ENCODE data around the gene TSEN15.

Gene TSEN15

DNA sequence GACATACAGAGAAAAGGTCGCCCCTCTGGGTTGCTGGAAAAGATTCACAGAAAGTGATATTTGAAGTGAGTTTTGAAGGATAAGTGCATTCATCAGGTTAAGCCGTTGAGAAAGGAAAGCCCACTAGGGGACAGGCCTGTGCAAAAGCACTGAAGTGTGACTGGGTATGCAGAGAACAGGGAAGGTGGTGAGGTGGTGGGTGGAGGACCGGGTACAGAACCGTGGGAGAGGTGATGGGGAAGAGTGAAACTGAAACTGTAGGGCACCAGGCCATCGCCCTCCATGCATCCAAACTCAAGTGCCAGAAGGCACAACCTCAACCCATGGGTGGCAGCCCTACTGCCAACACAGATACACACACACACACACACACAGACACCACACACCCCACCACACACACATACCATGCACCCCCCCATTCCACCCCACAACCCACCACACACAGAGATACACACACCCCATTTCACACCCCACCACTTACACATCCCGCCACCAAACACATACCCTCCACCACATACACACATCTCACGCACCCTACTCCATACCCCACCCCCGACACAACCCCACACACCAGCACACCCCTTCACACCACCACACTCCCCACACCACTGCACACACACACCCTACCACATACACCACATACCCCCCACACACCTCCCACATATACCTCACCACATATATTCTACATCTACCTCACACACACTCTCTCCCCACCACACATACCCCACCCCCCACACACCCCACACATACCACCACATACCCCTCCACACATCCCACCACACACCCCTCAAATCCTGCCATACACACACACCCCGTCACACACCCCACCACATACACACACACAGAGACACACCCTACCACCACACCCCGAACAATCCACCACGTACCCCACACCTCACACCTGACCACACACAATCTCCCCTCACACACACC is 59.0 kb downstream of the TSEN15 start:
- DNase-seq = no peak

DNA sequence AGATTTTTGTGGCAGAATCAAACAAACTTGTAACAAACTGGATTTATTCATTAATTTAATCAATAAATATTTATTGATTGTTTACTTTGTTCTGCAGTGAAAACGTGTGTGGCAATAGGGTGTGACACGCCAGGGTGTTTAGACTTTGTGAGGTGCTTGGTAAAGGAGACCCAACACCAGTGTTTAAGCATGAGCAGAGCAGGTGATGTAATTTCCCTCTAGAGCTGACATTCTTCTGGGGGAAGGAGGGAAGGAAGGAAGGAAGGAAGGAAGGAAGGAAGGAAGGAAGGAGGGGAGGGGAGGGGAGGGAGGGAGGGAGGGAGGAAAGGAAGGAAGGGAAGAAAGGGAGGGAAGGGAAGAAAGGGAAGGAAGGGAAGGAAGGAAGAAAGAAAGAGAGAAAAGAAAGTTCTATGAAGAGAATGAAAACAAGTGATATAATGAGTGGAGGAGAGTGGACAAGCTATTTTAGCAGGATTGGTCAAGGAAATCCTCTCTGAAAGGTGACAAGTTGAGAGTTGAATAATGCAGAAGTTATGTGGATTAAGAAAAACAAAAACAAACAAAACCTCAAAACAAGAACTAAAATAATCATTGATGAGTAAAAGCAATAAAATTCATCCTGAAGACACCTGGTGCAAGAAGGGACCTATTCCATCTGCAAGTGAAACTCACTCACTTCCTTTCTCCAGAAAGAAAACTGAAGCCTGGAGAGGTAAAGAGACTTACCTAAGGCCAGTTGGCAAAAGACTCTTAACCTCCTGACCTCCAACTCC is 60.8 kb downstream of the TSEN15 start:
- no peak for DNase-seq

DNA sequence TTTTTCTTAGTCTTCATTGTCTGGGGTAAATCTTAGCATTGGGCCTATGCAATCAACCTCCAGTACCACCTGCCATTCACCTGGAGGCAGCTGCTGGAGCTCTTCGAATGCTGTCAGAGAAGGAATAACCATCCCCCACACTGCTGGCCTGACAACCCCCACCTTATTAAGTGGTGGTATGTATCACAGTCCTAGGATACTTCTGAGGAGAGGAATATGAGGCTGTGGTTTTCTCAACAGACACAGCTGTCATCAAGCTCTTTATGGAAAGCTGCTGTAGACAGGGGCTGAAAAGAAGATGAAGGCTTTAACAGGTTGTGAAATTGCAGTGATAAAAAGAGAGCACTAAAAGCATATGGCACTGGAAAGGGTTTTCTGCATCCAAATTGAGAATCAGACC is 61.7 kb downstream of the TSEN15 start:
- no peak for DNase-seq

DNA sequence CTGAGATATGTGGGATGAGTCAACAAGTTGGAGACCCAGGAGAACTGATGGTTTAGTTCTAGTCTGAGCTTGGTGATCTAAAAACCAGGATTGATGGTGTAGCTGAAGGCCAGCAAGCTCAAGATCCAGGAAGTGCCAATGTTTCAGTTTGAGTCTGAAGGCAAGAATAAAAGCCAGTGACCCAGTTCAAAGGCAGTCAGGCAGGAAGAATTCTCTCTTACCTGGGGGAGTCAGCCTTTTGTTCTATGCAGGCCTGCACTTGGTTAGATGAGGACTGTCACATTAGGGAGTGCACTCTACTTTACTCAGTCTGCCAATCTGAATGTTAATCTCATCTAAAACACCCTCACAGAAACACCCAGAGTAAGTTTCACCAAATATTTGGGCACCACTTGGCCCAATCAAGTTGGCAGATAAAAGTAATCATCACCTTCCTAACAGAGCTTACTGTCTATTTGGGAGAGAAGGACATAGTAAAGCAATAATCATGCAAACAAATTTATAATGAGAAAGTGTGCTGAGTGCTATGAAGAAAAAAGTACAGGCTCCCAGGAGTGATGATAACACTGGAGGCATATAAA is 63.4 kb downstream of the TSEN15 start:
- DNase-seq = no peak

DNA sequence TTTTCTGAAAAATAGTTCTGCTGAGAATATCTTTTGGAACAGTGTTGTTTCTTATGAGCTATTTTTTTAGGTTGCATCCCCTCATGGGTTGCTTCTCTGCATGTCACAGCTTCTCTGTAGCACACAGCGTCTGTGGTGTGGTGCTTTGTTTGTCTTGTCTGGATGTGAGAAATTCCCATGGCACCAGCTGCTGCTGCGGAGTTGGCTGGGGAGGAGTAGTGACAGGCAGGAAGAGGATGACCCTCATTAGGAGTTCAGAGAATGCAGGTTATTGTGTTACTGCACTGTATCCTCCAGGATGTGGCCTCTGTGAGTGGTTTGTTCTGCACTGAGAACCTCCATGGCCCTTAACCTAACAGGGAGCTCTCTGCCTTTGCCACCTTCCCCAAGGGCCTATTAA is 64.8 kb downstream of the TSEN15 start:
- no peak for DNase-seq

DNA sequence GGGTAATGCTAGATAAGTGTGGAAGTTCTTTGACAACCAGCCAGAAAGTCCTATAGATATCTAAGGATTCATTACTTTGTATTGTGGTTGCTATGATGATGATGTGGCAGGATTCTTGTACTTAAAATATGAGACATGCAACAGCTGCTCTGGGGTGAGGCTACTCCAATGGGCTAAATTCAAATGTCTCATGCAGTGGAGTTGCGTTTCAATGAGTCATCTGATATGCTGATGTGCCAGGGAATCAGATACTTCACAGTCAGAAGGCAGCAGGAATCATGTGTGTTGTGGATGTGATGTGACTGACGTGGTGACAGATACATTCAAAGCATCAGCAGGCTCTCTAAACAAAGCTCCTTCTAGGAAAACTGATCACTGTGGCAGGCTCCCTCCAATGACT is 66.5 kb downstream of the TSEN15 start:
- no peak for DNase-seq

Measured in stimulated activated CD4-positive, alpha-beta T cell treated with anti-CD3 and anti-CD28 coated beads, Interleukin-1b, Interleukin-23, amount 100 ng/mL, for 48 hours (primary cell).